ENCODE measurements around the gene TSTD1. TPM values are rescaled to one million over a fixed set of nuclear protein-coding genes. Genes with fewer than 3 reads are reported as not detected.

TSTD1 gene
- total RNA-seq (73.0 TPM), polyA plus RNA-seq (149 TPM)
- long read RNA-seq, donor 1, transcript TSTD1-204 (4 exons, 593 nt): major isoform, 5 of 6 reads
- long read RNA-seq, donor 1, partial matches to known transcripts: 0 of 6 reads
- long read RNA-seq, donor 1, other reads (novel, unspliced or antisense): 0 of 6 reads
- long read RNA-seq, donor 2, transcript TSTD1-204 (4 exons, 593 nt): major isoform, 59 of 113 reads
- long read RNA-seq, donor 2, transcript TSTD1-201 (3 exons, 626 nt): minor isoform, 6 of 113 reads
- long read RNA-seq, donor 2, transcript TSTD1-203 (3 exons, 457 nt): minor isoform, 25 of 113 reads
- long read RNA-seq, donor 2, transcript TSTD1-205 (2 exons, 591 nt): minor isoform, 7 of 113 reads
- long read RNA-seq, donor 2, partial matches to known transcripts: 0 of 113 reads
- long read RNA-seq, donor 2, other reads (novel, unspliced or antisense): 6 of 113 reads
- long read RNA-seq, donor 3, transcript TSTD1-204 (4 exons, 593 nt): major isoform, 66 of 114 reads
- long read RNA-seq, donor 3, transcript TSTD1-203 (3 exons, 457 nt): minor isoform, 16 of 114 reads
- long read RNA-seq, donor 3, transcript TSTD1-205 (2 exons, 591 nt): minor isoform, 11 of 114 reads
- long read RNA-seq, donor 3, transcript TSTD1-201 (3 exons, 626 nt): minor isoform, 6 of 114 reads
- long read RNA-seq, donor 3, partial matches to known transcripts: 0 of 114 reads
- long read RNA-seq, donor 3, other reads (novel, unspliced or antisense): 9 of 114 reads
- long read RNA-seq, donor 4, transcript TSTD1-204 (4 exons, 593 nt): major isoform, 20 of 45 reads
- long read RNA-seq, donor 4, transcript TSTD1-205 (2 exons, 591 nt): minor isoform, 5 of 45 reads
- long read RNA-seq, donor 4, transcript TSTD1-203 (3 exons, 457 nt): minor isoform, 8 of 45 reads
- long read RNA-seq, donor 4, partial matches to known transcripts: 0 of 45 reads
- long read RNA-seq, donor 4, other reads (novel, unspliced or antisense): 6 of 45 reads
- long read RNA-seq, donor 5, transcript TSTD1-206 (3 exons, 477 nt): minor isoform, 7 of 144 reads
- long read RNA-seq, donor 5, transcript TSTD1-205 (2 exons, 591 nt): minor isoform, 11 of 144 reads
- long read RNA-seq, donor 5, transcript TSTD1-204 (4 exons, 593 nt): major isoform, 92 of 144 reads
- long read RNA-seq, donor 5, transcript TSTD1-203 (3 exons, 457 nt): minor isoform, 17 of 144 reads
- long read RNA-seq, donor 5, partial matches to known transcripts: 0 of 144 reads
- long read RNA-seq, donor 5, other reads (novel, unspliced or antisense): 7 of 144 reads
- long read RNA-seq, donor 6, transcript TSTD1-203 (3 exons, 457 nt): minor isoform, 22 of 80 reads
- long read RNA-seq, donor 6, transcript TSTD1-204 (4 exons, 593 nt): major isoform, 40 of 80 reads
- long read RNA-seq, donor 6, partial matches to known transcripts: 0 of 80 reads
- long read RNA-seq, donor 6, other reads (novel, unspliced or antisense): 5 of 80 reads
- long read RNA-seq, donor 7, transcript TSTD1-203 (3 exons, 457 nt): minor isoform, 11 of 81 reads
- long read RNA-seq, donor 7, transcript TSTD1-204 (4 exons, 593 nt): major isoform, 48 of 81 reads
- long read RNA-seq, donor 7, transcript TSTD1-205 (2 exons, 591 nt): minor isoform, 12 of 81 reads
- long read RNA-seq, donor 7, transcript TSTD1-202 (4 exons, 574 nt): minor isoform, 5 of 81 reads
- long read RNA-seq, donor 7, partial matches to known transcripts: 0 of 81 reads
- long read RNA-seq, donor 7, other reads (novel, unspliced or antisense): 0 of 81 reads
- long read RNA-seq, donor 8, transcript TSTD1-204 (4 exons, 593 nt): major isoform, 18 of 24 reads
- long read RNA-seq, donor 8, partial matches to known transcripts: 0 of 24 reads
- long read RNA-seq, donor 8, other reads (novel, unspliced or antisense): 0 of 24 reads
- long read RNA-seq, donor 9, transcript TSTD1-205 (2 exons, 591 nt): minor isoform, 5 of 49 reads
- long read RNA-seq, donor 9, transcript TSTD1-203 (3 exons, 457 nt): minor isoform, 11 of 49 reads
- long read RNA-seq, donor 9, transcript TSTD1-204 (4 exons, 593 nt): major isoform, 28 of 49 reads
- long read RNA-seq, donor 9, partial matches to known transcripts: 0 of 49 reads
- long read RNA-seq, donor 9, other reads (novel, unspliced or antisense): 0 of 49 reads
- long read RNA-seq, donor 10, transcript TSTD1-205 (2 exons, 591 nt): minor isoform, 6 of 76 reads
- long read RNA-seq, donor 10, transcript TSTD1-203 (3 exons, 457 nt): minor isoform, 16 of 76 reads
- long read RNA-seq, donor 10, transcript TSTD1-204 (4 exons, 593 nt): major isoform, 48 of 76 reads
- long read RNA-seq, donor 10, partial matches to known transcripts: 0 of 76 reads
- long read RNA-seq, donor 10, other reads (novel, unspliced or antisense): 0 of 76 reads

GRCh38 chr1:161038523-161039153 lies at the start of gene TSTD1:
TSTD1 (minus strand) TSS chr1:161038964; CDS start chr1:161038889, 75 bp downstream.
- peak in 6 of 9 donors; percentile 74 to 93 (median 86) for DNase-seq (ENCODE audit: low read depth in 6 of 9, low spot score in 9 of 9)
- Histone ChIP-seq H3K4me3 (ENCODE audit: low read length in 2 of 2) (peak within 1 kb of the TSS; percentile 85 to 86), H3K27ac (ENCODE audit: low read depth in 1 of 2, low read length in 1 of 2) (peak within 1 kb of the TSS; percentile 88 to 90), H3K9me3 (ENCODE audit: control insufficient read depth in 2 of 2, insufficient read depth in 1 of 2, low read length in 1 of 2) (peaks cover 0 to 4% of the 10 kb centered on the region in 2 donors), H3K27me3 (ENCODE audit: control insufficient read depth in 2 of 2, insufficient read depth in 1 of 2, low read length in 1 of 2) (no peaks in the 10 kb centered on the region), H3K36me3 (ENCODE audit: control insufficient read depth in 2 of 2, insufficient read depth in 2 of 2, low read length in 1 of 2) (peaks cover 39 to 43% of the 10 kb centered on the region in 2 donors), H3K4me1 (ENCODE audit: control insufficient read depth in 2 of 2, insufficient read depth in 2 of 2, low read length in 2 of 2) (peaks cover 17 to 43% of the 10 kb centered on the region in 2 donors)
- WGBS: 3% methylated on average over 54 of the region's 54 CpGs

GRCh38 chr1:161086457-161086856 lies 47.7 kb upstream of the TSTD1 start:
- Histone ChIP-seq H3K27ac (ENCODE audit: low read depth in 1 of 2, low read length in 1 of 2) (no peak overlapping the region), H3K36me3 (ENCODE audit: control insufficient read depth in 2 of 2, insufficient read depth in 2 of 2, low read length in 1 of 2) (no peaks in the 10 kb centered on the region), H3K4me3 (ENCODE audit: low read length in 2 of 2) (no peak overlapping the region), H3K4me1 (ENCODE audit: control insufficient read depth in 2 of 2, insufficient read depth in 2 of 2, low read length in 2 of 2) (peaks cover 0 to 3% of the 10 kb centered on the region in 2 donors), H3K27me3 (ENCODE audit: control insufficient read depth in 2 of 2, insufficient read depth in 1 of 2, low read length in 1 of 2) (no peaks in the 10 kb centered on the region), H3K9me3 (ENCODE audit: control insufficient read depth in 2 of 2, insufficient read depth in 1 of 2, low read length in 1 of 2) (no peaks in the 10 kb centered on the region)
- DNase-seq (ENCODE audit: low read depth in 6 of 9, low spot score in 9 of 9): no peak
- 88% methylated on average over 4 of the region's 4 CpGs for WGBS

GRCh38 chr1:161085165-161085564 lies 46.4 kb upstream of the TSTD1 start:
- Histone ChIP-seq H3K4me1 (ENCODE audit: control insufficient read depth in 2 of 2, insufficient read depth in 2 of 2, low read length in 2 of 2) (peaks cover 0 to under 1% of the 10 kb centered on the region in 2 donors), H3K27ac (ENCODE audit: low read depth in 1 of 2, low read length in 1 of 2) (no peak overlapping the region), H3K4me3 (ENCODE audit: low read length in 2 of 2) (no peak overlapping the region)

GRCh38 chr1:161084597-161084988 lies 45.8 kb upstream of the TSTD1 start:
- Histone ChIP-seq H3K27ac (ENCODE audit: low read depth in 1 of 2, low read length in 1 of 2) (no peak overlapping the region), H3K4me1 (ENCODE audit: control insufficient read depth in 2 of 2, insufficient read depth in 2 of 2, low read length in 2 of 2) (no peaks in the 10 kb centered on the region), H3K9me3 (ENCODE audit: control insufficient read depth in 2 of 2, insufficient read depth in 1 of 2, low read length in 1 of 2) (no peaks in the 10 kb centered on the region), H3K4me3 (ENCODE audit: low read length in 2 of 2) (no peak overlapping the region), H3K36me3 (ENCODE audit: control insufficient read depth in 2 of 2, insufficient read depth in 2 of 2, low read length in 1 of 2) (no peaks in the 10 kb centered on the region), H3K27me3 (ENCODE audit: control insufficient read depth in 2 of 2, insufficient read depth in 1 of 2, low read length in 1 of 2) (peaks cover 0 to 3% of the 10 kb centered on the region in 2 donors)
- DNase-seq (ENCODE audit: low read depth in 6 of 9, low spot score in 9 of 9): no peak
- WGBS: 93% methylated on average over 1 of the region's 1 CpG

More at GRCh38 chr1:161085165-161085564, 46.4 kb upstream of the TSTD1 start:
- no peaks in the 10 kb centered on the region for H3K27me3 ChIP-seq (ENCODE audit: control insufficient read depth in 2 of 2, insufficient read depth in 1 of 2, low read length in 1 of 2)
- no peaks in the 10 kb centered on the region for H3K36me3 ChIP-seq (ENCODE audit: control insufficient read depth in 2 of 2, insufficient read depth in 2 of 2, low read length in 1 of 2)
- no peak for DNase-seq (ENCODE audit: low read depth in 6 of 9, low spot score in 9 of 9)
- WGBS: 95% methylated on average over 2 of the region's 2 CpGs
- H3K9me3 ChIP-seq (ENCODE audit: control insufficient read depth in 2 of 2, insufficient read depth in 1 of 2, low read length in 1 of 2): no peaks in the 10 kb centered on the region

GRCh38 chr1:161083748-161084596 lies 45.2 kb upstream of the TSTD1 start:
- no peak for DNase-seq (ENCODE audit: low read depth in 6 of 9, low spot score in 9 of 9)
- no peaks in the 10 kb centered on the region for H3K9me3 ChIP-seq (ENCODE audit: control insufficient read depth in 2 of 2, insufficient read depth in 1 of 2, low read length in 1 of 2)
- no peak overlapping the region for H3K4me3 ChIP-seq (ENCODE audit: low read length in 2 of 2)
- no peak overlapping the region for H3K27ac ChIP-seq (ENCODE audit: low read depth in 1 of 2, low read length in 1 of 2)
- no peaks in the 10 kb centered on the region for H3K36me3 ChIP-seq (ENCODE audit: control insufficient read depth in 2 of 2, insufficient read depth in 2 of 2, low read length in 1 of 2)
- H3K27me3 ChIP-seq (ENCODE audit: control insufficient read depth in 2 of 2, insufficient read depth in 1 of 2, low read length in 1 of 2): peaks cover 0 to 6% of the 10 kb centered on the region in 2 donors
- H3K4me1 ChIP-seq (ENCODE audit: control insufficient read depth in 2 of 2, insufficient read depth in 2 of 2, low read length in 2 of 2): no peaks in the 10 kb centered on the region
- WGBS: 94% methylated on average over 10 of the region's 10 CpGs

GRCh38 chr1:161082996-161083747 lies 44.4 kb upstream of the TSTD1 start:
- WGBS: 96% methylated on average over 8 of the region's 8 CpGs
- H3K9me3 ChIP-seq (ENCODE audit: control insufficient read depth in 2 of 2, insufficient read depth in 1 of 2, low read length in 1 of 2): no peaks in the 10 kb centered on the region
- peaks cover 0 to 6% of the 10 kb centered on the region in 2 donors for H3K27me3 ChIP-seq (ENCODE audit: control insufficient read depth in 2 of 2, insufficient read depth in 1 of 2, low read length in 1 of 2)
- no peak overlapping the region for H3K27ac ChIP-seq (ENCODE audit: low read depth in 1 of 2, low read length in 1 of 2)
- no peaks in the 10 kb centered on the region for H3K36me3 ChIP-seq (ENCODE audit: control insufficient read depth in 2 of 2, insufficient read depth in 2 of 2, low read length in 1 of 2)
- no peak for DNase-seq (ENCODE audit: low read depth in 6 of 9, low spot score in 9 of 9)
- no peaks in the 10 kb centered on the region for H3K4me1 ChIP-seq (ENCODE audit: control insufficient read depth in 2 of 2, insufficient read depth in 2 of 2, low read length in 2 of 2)
- H3K4me3 ChIP-seq (ENCODE audit: low read length in 2 of 2): no peak overlapping the region

Measured in thymus (tissue), 14 donors.